GM12878 (cell line): ENCODE data around the gene PFKM.

ENCODE experiments used
- ATF7 ChIP-seq: fragments of 450-650 bp; IDR thresholded peaks from 2 replicates; pipeline ENCODE4 v1.6.1; 2016; ENCODE audit warnings: low read depth, mild to moderate bottlenecking
- CBX3 ChIP-seq: fragments of 200-600 bp; sonication (generic); IDR thresholded peaks from 2 replicates; pipeline ENCODE4 v1.6.1; 2016; ENCODE audit warnings: low read depth, borderline replicate concordance
- CHD4 ChIP-seq: fragments of 200-600 bp; sonication (generic); IDR thresholded peaks from 2 replicates; pipeline ENCODE4 v1.6.1; 2016; ENCODE audit warnings: mild to moderate bottlenecking
- CTCF ChIP-seq, 3 experiments: IDR thresholded peaks in 2 of 3; conservative IDR thresholded peaks in 1 of 3; 2 replicates each; pipeline ENCODE4 v1.5.1; 2011; ENCODE audit warnings: low read depth in 3 of 3, low read length in 3 of 3, mild to moderate bottlenecking in 3 of 3, control low read depth in 2 of 3, moderate library complexity in 2 of 3, inconsistent platforms in 1 of 3, mixed read lengths in 1 of 3; ENCODE audit not compliant: control insufficient read depth in 2 of 3, insufficient read depth in 1 of 3; ENCODE audit errors: extremely low read depth in 1 of 3
- EP300 ChIP-seq, 2 experiments: fragments of 150-350 bp in 1 of 2; IDR thresholded peaks; 2 replicates each; pipeline ENCODE4 v1.6.1; 2011 to 2012; ENCODE audit warnings: low read depth in 2 of 2, low read length in 2 of 2, borderline replicate concordance in 1 of 2, improper control_type of control experiment in 1 of 2, inconsistent platforms in 1 of 2; ENCODE audit not compliant: control insufficient read depth in 1 of 2
- JUNB ChIP-seq: IDR thresholded peaks from 2 replicates; pipeline ENCODE4 v1.6.1; 2016; ENCODE audit warnings: antibody characterized with exemption, mild to moderate bottlenecking
- NRF1 ChIP-seq: conservative IDR thresholded peaks from 2 replicates; pipeline ENCODE4 v1.6.1; 2011; ENCODE audit warnings: mild to moderate bottlenecking, low read depth, low read length, improper control_type of control experiment
- POLR2A ChIP-seq: IDR thresholded peaks from 2 replicates; pipeline ENCODE4 v1.6.1; 2011; ENCODE audit warnings: low read depth, mild to moderate bottlenecking, low read length
- POLR2AphosphoS5 ChIP-seq: IDR thresholded peaks from 2 replicates; pipeline ENCODE4 v1.6.1; 2011; ENCODE audit warnings: mild to moderate bottlenecking, low read length, inconsistent platforms
- ZSCAN29 ChIP-seq: fragments of 450-650 bp; IDR thresholded peaks from 2 replicates; pipeline ENCODE4 v1.6.1; 2017; ENCODE audit warnings: mild to moderate bottlenecking, moderate library complexity
- TF ChIP-seq, protein P1 (sequence below): IDR thresholded peaks from 2 replicates; pipeline ENCODE4 v1.6.1; 2011; ENCODE audit warnings: borderline replicate concordance, low read depth, mild to moderate bottlenecking, moderate library complexity, mixed read lengths, low read length; ENCODE audit not compliant: insufficient read depth; ENCODE audit errors: extremely low read length
- TF ChIP-seq, protein P2 (sequence below): fragments of 450-650 bp; IDR thresholded peaks from 2 replicates; pipeline ENCODE4 v1.6.1; 2018; ENCODE audit warnings: mild to moderate bottlenecking, low read depth, moderate library complexity; ENCODE audit not compliant: partially characterized antibody

- TF ChIP-seq CTCF (IDR thresholded peaks at IDR 0.05 in 2 of 3, conservative IDR thresholded peaks at IDR 0.05 in 1 of 3; ENCODE audit: control insufficient read depth in 2 of 3, extremely low read depth in 1 of 3, insufficient read depth in 1 of 3, low read depth in 3 of 3, low read length in 3 of 3) (no peak), JUNB (no peak), POLR2AphosphoS5 (no peak), POLR2A (no peak), EP300 (IDR thresholded peaks at IDR 0.05; ENCODE audit: borderline replicate concordance in 1 of 2, control insufficient read depth in 1 of 2, low read depth in 2 of 2, low read length in 2 of 2) (no peak), CHD4 (no peak), ZSCAN29 (no peak), ATF7 (no peak), CBX3 (no peak), NRF1 (no peak)
- TF ChIP-seq, protein P1, sequence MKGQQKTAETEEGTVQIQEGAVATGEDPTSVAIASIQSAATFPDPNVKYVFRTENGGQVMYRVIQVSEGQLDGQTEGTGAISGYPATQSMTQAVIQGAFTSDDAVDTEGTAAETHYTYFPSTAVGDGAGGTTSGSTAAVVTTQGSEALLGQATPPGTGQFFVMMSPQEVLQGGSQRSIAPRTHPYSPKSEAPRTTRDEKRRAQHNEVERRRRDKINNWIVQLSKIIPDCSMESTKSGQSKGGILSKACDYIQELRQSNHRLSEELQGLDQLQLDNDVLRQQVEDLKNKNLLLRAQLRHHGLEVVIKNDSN: no peak
- TF ChIP-seq, protein P2, sequence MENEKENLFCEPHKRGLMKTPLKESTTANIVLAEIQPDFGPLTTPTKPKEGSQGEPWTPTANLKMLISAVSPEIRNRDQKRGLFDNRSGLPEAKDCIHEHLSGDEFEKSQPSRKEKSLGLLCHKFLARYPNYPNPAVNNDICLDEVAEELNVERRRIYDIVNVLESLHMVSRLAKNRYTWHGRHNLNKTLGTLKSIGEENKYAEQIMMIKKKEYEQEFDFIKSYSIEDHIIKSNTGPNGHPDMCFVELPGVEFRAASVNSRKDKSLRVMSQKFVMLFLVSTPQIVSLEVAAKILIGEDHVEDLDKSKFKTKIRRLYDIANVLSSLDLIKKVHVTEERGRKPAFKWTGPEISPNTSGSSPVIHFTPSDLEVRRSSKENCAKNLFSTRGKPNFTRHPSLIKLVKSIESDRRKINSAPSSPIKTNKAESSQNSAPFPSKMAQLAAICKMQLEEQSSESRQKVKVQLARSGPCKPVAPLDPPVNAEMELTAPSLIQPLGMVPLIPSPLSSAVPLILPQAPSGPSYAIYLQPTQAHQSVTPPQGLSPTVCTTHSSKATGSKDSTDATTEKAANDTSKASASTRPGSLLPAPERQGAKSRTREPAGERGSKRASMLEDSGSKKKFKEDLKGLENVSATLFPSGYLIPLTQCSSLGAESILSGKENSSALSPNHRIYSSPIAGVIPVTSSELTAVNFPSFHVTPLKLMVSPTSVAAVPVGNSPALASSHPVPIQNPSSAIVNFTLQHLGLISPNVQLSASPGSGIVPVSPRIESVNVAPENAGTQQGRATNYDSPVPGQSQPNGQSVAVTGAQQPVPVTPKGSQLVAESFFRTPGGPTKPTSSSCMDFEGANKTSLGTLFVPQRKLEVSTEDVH: no peak
These were observed 14.6 kb upstream of the PFKM start for GRCh38 chr12:48104531-48104930.
